Mucosa of rectum (tissue), 2 donors: ENCODE data around the gene MMP7.

Source experiments
- H3K27ac ChIP-seq, 2 donors: one replicate each; pipeline ENCODE4 v1.7.0; 2013; ENCODE audit warnings: inconsistent platforms in 2 of 2, low read depth in 2 of 2, low read length in 2 of 2
- H3K27me3 ChIP-seq, 2 donors: one replicate each; pipeline ENCODE4 v1.7.0; 2013; ENCODE audit warnings: low read length in 2 of 2; ENCODE audit not compliant: control insufficient read depth in 2 of 2, insufficient read depth in 2 of 2
- H3K36me3 ChIP-seq, 2 donors: one replicate each; pipeline ENCODE4 v1.7.0; 2013; ENCODE audit warnings: low read length in 2 of 2; ENCODE audit not compliant: control insufficient read depth in 2 of 2, insufficient read depth in 2 of 2
- H3K4me1 ChIP-seq, 2 donors: one replicate each; pipeline ENCODE4 v1.7.0; 2013; ENCODE audit warnings: low read length in 2 of 2, mild to moderate bottlenecking in 1 of 2; ENCODE audit not compliant: control insufficient read depth in 2 of 2, insufficient read depth in 2 of 2
- H3K4me3 ChIP-seq, 2 donors: one replicate each; pipeline ENCODE4 v1.7.0; 2013; ENCODE audit warnings: low read length in 2 of 2
- H3K9ac ChIP-seq, 2 donors: one replicate each; pipeline ENCODE4 v1.7.0; 2013; ENCODE audit warnings: low read length in 2 of 2, low read depth in 1 of 2, mild to moderate bottlenecking in 1 of 2
- H3K9me3 ChIP-seq, 2 donors: one replicate each; pipeline ENCODE4 v1.7.0; 2013; ENCODE audit warnings: low read length in 2 of 2; ENCODE audit not compliant: control insufficient read depth in 2 of 2
- donor health status: healthy.
- donor health status: Normal muscosa, but diverticular disease.

Gene MMP7

DNA sequence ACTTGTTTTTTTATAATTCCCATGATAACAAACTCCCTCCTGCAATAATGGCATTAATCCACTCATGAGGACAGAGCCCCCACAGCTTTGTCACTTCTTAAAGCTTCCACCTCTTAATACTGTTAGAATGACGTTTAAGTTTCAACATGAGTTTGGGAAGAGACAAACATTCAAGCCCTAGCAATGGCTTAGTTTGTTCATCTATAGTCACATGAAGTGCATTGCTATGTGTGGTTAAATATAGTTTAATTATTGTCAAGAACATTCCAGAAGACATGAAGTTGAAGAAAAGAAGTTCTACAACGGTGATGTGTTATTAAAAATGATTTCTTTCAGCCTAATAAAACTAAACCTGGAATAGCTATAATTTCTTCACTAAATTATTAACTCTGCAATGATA, 30.6 kb downstream of the MMP7 start:
- H3K9me3 ChIP-seq: no peaks in the 10 kb centered on the region
- no peak overlapping the region for H3K4me3 ChIP-seq
- peaks cover 5 to 11% of the 10 kb centered on the region in 2 donors for H3K4me1 ChIP-seq
- H3K9ac ChIP-seq: no peak overlapping the region
- peaks cover 0 to 2% of the 10 kb centered on the region in 2 donors for H3K27me3 ChIP-seq
- no peaks in the 10 kb centered on the region for H3K36me3 ChIP-seq
- no peak overlapping the region for H3K27ac ChIP-seq

DNA sequence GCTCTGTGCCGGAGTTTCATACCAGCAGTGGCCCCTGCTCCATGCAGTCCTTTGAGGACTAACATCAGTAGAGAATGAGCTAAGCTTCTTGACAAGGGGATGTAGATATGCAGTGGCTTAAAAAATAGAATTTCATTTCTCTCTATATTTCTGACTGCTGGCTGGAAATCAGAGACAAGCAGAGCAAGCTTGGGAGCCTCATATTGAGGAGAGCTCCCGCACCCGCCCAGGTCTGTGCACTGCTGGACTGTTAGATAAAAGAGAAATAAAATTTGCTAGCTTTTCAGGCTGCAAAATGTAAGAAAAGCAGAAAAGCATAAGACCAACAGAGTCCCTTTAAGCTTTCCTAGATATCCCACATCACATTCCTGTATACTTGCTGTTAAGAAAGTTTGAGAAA, 31.4 kb downstream of the MMP7 start:
- peaks cover 0 to 2% of the 10 kb centered on the region in 2 donors for H3K27me3 ChIP-seq
- H3K9me3 ChIP-seq: no peaks in the 10 kb centered on the region
- peaks cover 5 to 16% of the 10 kb centered on the region in 2 donors for H3K4me1 ChIP-seq
- no peak overlapping the region for H3K27ac ChIP-seq
- no peaks in the 10 kb centered on the region for H3K36me3 ChIP-seq
- H3K4me3 ChIP-seq: no peak overlapping the region
- H3K9ac ChIP-seq: no peak overlapping the region

GRCh38 chr11:102497061-102497460, 33.5 kb downstream of the MMP7 start:
- H3K4me3 ChIP-seq: no peak overlapping the region

DNA sequence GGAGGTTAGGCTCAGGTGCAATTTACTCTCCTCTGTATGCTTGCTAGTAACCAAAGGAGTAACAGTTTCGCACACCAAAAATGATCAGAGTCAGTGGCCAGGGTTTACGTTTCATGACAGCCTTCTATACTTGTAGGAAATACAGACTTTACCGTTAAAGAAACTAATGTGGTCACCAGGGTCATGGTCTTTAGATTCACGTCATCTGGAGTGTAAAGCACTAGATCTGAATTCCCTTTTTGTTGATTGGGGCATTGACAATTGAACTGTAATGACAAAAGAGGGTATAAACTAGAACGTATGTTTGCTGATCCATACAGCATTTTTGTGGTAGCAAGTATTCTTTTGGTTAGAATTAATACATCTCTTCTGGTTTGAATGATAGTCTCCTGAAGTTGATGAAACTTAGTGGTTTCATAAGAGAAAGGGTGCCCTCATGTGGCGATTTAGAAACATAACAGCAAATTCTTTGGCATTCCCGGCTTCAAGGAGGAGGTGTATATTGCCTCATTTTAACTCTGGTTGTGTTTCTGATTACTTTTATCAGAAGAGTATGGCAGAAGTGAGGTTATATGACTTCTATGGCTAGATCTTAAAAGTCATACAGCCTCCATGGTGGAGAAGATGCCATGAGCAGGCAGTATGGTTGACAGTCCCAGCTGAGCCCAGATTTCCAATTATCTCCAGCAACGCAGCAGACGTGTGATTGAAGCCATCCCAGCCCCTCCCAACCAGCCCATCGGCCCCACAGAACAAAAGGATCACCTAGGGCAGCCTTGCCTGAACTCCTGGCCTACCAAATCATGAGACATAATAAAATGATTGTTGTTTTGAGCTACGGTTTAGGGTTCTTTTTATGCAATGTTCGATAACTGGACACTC, 35.1 kb downstream of the MMP7 start:
- H3K9me3 ChIP-seq: no peaks in the 10 kb centered on the region
- H3K27me3 ChIP-seq: peaks cover 0 to 2% of the 10 kb centered on the region in 2 donors
- H3K9ac ChIP-seq: no peak overlapping the region
- H3K4me1 ChIP-seq: peaks cover 5 to 16% of the 10 kb centered on the region in 2 donors
- peak overlapping the region in 1 of 2 donors; percentile 53 for H3K4me3 ChIP-seq
- no peak overlapping the region for H3K27ac ChIP-seq
- H3K36me3 ChIP-seq: no peaks in the 10 kb centered on the region

More at GRCh38 chr11:102497061-102497460, 33.5 kb downstream of the MMP7 start:
- Histone ChIP-seq H3K27me3 (peaks cover 0 to 2% of the 10 kb centered on the region in 2 donors), H3K4me1 (peaks cover 5 to 16% of the 10 kb centered on the region in 2 donors), H3K36me3 (no peaks in the 10 kb centered on the region), H3K9me3 (no peaks in the 10 kb centered on the region), H3K27ac (no peak overlapping the region), H3K9ac (no peak overlapping the region)

GRCh38 chr11:102494216-102494615, 36.3 kb downstream of the MMP7 start:
- H3K4me3 ChIP-seq: no peak overlapping the region
- peaks cover 5 to 16% of the 10 kb centered on the region in 2 donors for H3K4me1 ChIP-seq
- peaks cover 0 to 2% of the 10 kb centered on the region in 2 donors for H3K27me3 ChIP-seq
- H3K9ac ChIP-seq: no peak overlapping the region
- H3K36me3 ChIP-seq: no peaks in the 10 kb centered on the region
- no peaks in the 10 kb centered on the region for H3K9me3 ChIP-seq
- no peak overlapping the region for H3K27ac ChIP-seq

DNA sequence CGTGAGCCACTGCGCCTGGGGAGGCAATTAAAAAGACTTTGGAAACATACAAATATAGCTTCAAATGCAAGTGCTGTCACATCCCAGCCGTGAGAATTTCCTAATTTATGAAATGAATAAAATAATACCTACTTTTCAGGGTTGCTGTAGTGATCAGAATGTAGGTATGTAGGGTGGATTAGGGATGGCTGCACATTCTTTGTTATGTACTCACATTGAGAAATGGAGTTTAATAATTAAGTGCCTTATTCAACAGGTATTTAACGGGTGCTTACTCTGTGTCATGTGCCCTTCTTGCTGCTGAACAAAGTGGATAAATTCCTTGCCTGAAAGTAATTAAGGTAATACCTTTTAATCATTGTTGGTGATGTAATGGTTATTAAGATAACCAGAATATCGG, 37.0 kb downstream of the MMP7 start:
- peaks cover 0 to 2% of the 10 kb centered on the region in 2 donors for H3K27me3 ChIP-seq
- no peaks in the 10 kb centered on the region for H3K36me3 ChIP-seq
- H3K4me1 ChIP-seq: peaks cover 5 to 16% of the 10 kb centered on the region in 2 donors
- H3K4me3 ChIP-seq: no peak overlapping the region
- no peak overlapping the region for H3K9ac ChIP-seq
- H3K9me3 ChIP-seq: no peaks in the 10 kb centered on the region
- H3K27ac ChIP-seq: no peak overlapping the region

GRCh38 chr11:102491969-102492368, 38.6 kb downstream of the MMP7 start:
- Histone ChIP-seq H3K36me3 (no peaks in the 10 kb centered on the region), H3K27me3 (peaks cover 0 to 2% of the 10 kb centered on the region in 2 donors), H3K4me1 (peaks cover 5 to 16% of the 10 kb centered on the region in 2 donors), H3K4me3 (no peak overlapping the region), H3K9me3 (no peaks in the 10 kb centered on the region), H3K27ac (no peak overlapping the region), H3K9ac (no peak overlapping the region)

DNA sequence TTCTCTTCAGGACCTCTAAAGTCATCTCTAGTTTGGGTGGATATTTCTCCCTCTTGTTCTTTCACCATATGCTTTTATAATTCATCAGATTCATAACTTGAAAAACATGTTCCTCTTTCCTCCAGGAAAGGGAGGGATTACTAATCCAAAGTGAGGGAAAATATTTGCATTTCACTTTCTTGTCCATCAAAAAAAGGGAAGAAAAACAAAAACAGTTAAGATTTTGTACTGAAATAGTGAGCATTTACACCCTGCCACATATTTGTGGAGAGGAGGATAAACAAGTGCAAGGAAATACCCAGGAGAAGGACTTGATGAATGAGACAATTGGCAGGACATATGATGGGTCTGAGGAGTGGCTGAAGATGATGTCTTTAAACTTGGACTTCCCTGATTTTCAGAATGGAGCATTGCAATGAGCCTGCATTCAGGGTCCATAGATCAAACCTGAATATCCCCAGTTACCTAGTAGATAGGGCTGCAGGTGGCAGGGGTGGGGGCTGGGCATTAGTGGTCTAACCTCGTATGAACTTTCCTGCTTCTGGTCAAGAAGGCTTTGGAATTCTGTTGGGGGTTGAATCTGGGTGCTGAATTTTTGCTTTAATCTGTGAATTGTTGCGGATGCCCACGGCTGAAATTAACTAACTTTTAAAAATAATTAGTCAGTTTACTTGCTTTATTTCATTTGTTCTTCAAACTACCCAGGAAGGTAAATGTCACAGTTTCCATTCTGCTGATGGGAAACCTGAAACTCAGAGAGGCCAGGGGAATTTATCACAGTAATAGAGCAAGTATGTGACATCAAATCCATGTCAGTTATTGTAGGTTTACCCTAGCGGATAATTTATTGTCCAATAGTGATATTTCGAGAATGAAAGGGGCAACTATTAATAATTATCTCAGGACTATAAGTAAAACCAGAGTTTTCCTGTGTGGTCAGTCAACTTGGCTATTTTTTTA, 41.1 kb downstream of the MMP7 start:
- H3K27me3 ChIP-seq: no peaks in the 10 kb centered on the region
- peaks cover 0 to under 1% of the 10 kb centered on the region in 2 donors for H3K4me1 ChIP-seq
- no peak overlapping the region for H3K9ac ChIP-seq
- no peaks in the 10 kb centered on the region for H3K36me3 ChIP-seq
- H3K9me3 ChIP-seq: no peaks in the 10 kb centered on the region
- no peak overlapping the region for H3K4me3 ChIP-seq
- H3K27ac ChIP-seq: no peak overlapping the region

- no peaks in the 10 kb centered on the region for H3K27me3 ChIP-seq
- no peak overlapping the region for H3K4me3 ChIP-seq
- no peak overlapping the region for H3K9ac ChIP-seq
- H3K4me1 ChIP-seq: no peaks in the 10 kb centered on the region
- no peak overlapping the region for H3K27ac ChIP-seq
- no peaks in the 10 kb centered on the region for H3K9me3 ChIP-seq
- H3K36me3 ChIP-seq: no peaks in the 10 kb centered on the region
These were observed 42.3 kb downstream of the MMP7 start for GRCh38 chr11:102488208-102488607.

DNA sequence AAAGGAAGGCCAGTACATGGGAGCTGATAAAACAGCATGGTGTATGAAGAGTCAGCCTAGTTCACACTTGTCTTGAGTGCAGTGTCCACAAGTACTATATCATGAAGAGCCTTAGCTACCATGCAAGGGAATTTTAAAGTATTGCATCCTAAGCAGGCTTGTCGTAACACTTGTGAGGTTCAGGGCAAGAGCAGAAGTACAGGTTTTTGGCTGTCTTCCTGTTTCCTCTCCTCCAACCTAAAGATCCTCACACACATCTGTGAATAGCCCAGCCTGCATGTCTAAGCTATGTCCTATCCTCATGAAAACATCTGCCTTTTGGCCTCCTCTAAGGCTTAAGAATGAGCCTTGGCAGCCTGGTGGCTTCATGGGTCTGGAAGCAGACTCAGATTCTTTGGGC, 43.3 kb downstream of the MMP7 start:
- Histone ChIP-seq H3K36me3 (no peaks in the 10 kb centered on the region), H3K9ac (no peak overlapping the region), H3K4me3 (no peak overlapping the region), H3K9me3 (no peaks in the 10 kb centered on the region), H3K27ac (no peak overlapping the region), H3K27me3 (no peaks in the 10 kb centered on the region), H3K4me1 (no peaks in the 10 kb centered on the region)
